Spleen (tissue), 7 donors: ENCODE measurements around the gene CASTOR1.

Experiments used
- CTCF ChIP-seq, 11 experiments: fragments of 200-600 bp in 7 of 11; fragments of 450-650 bp in 4 of 11; sonication (generic) in 4 of 11; IDR thresholded peaks in 8 of 11; conservative IDR thresholded peaks in 3 of 11; 1 replicate in 7 of 11; 2 replicates in 4 of 11; pipeline versions ENCODE4 v1.4.0 to v1.8.0; 2016 to 2021; ENCODE audit warnings: antibody characterized with exemption in 11 of 11, inconsistent platforms in 4 of 11, mild to moderate bottlenecking in 1 of 11
- POLR2A ChIP-seq, 3 donors: fragments of 450-650 bp; IDR thresholded peaks; one replicate each; pipeline ENCODE4 v1.5.1; 2017; ENCODE audit warnings: antibody characterized with exemption in 3 of 3, mild to moderate bottlenecking in 1 of 3
- donor health status: DM: no; HTN: no; CAD: no; lungs with moderate emphysema.
- donor health status: DM: no; HTN: no; CAD: no.
- donor health status: DM: no; HTN: no; CAD: no.

- no peak for TF ChIP-seq CTCF (IDR thresholded peaks at IDR 0.05 in 8 of 11, conservative IDR thresholded peaks at IDR 0.05 in 3 of 11)
- TF ChIP-seq POLR2A (IDR thresholded peaks at IDR 0.05), result no peak
Observed at GRCh38 chr22:30244641-30245040, 44.7 kb downstream of the CASTOR1 start.
